AG04450 (cell line): ENCODE measurements around the gene TCF7L1. TPM values are rescaled to one million over a fixed set of nuclear protein-coding genes. Genes with fewer than 3 reads are reported as not detected.

Experiments used
- CTCF ChIA-PET: fragments of 300-600, 350-600 bp; formaldehyde crosslinking; extraction: SDS; loops from one replicate; lab custom pipeline; 2022; ENCODE audit warnings: antibody characterized with exemption, inconsistent platforms; lab: Charles Lee
- POLR2A ChIA-PET: fragments of 350-600 bp; formaldehyde crosslinking; extraction: SDS; loops from one replicate; lab custom pipeline; 2021; ENCODE audit warnings: antibody characterized with exemption, inconsistent platforms; lab: Yijun Ruan, JAX
- DNase-seq: peaks from one replicate; pipeline ENCODE4 v3.0.0-alpha.2; 2011; ENCODE audit warnings: low read depth, low spot score
- H3K27ac ChIP-seq: one replicate; pipeline ENCODE4 v1.5.1; 2012; ENCODE audit warnings: low read depth, low read length, control low read depth
- H3K27me3 ChIP-seq: one replicate; pipeline ENCODE4 v1.6.0; 2012; ENCODE audit warnings: low read length; ENCODE audit not compliant: control insufficient read depth, insufficient read depth
- H3K4me3 ChIP-seq: 2 replicates; pipeline ENCODE4 v1.5.1; 2011; ENCODE audit warnings: mild to moderate bottlenecking, low read depth, low read length, control low read depth
- H3K9me3 ChIP-seq: 2 replicates; pipeline ENCODE4 v1.5.1; 2012; ENCODE audit warnings: low read length; ENCODE audit not compliant: control insufficient read depth, insufficient read depth
- CTCF ChIP-seq: IDR thresholded peaks from 2 replicates; pipeline ENCODE4 v1.5.1; 2011; ENCODE audit warnings: low read depth, low read length, control low read depth, inconsistent platforms
- polyA plus RNA-seq: library from polyadenylated mRNA; depleted of rRNA; stranded (reverse); fragments of >200 nt; gene quantifications from 2 replicates; pipeline ENCODE4 v1.2.3, GENCODE V29; 2011

TCF7L1 gene
- polyA plus RNA-seq, 1 experiment = 2.7 TPM

GRCh38 chr2:85308896-85309555 lies 175.8 kb downstream of the TCF7L1 start:
- Histone ChIP-seq H3K27ac (peak overlapping the region; percentile 57), H3K9me3 (no peaks in the 10 kb centered on the region), H3K27me3 (no peaks in the 10 kb centered on the region), H3K4me3 (no peak overlapping the region)
- CTCF ChIA-PET = interaction anchor here (0.9 to 3.0 kb wide), 3 partner anchors 8 to 243 kb away, joined by 3 to 24 read pairs (median 8); no protein-coding TSS in a partner anchor
- POLR2A ChIA-PET = interaction anchor here (0.8 kb wide), 1 partner anchor 188 kb away, joined by 5 read pairs; no protein-coding TSS in a partner anchor
- DNase-seq = no peak
- TF ChIP-seq CTCF = no peak

GRCh38 chr2:85309699-85310321 lies 176.6 kb downstream of the TCF7L1 start:
- DNase-seq = no peak
- no peak for TF ChIP-seq CTCF
- CTCF ChIA-PET = interaction anchor here (0.9 to 3.0 kb wide), 3 partner anchors 9 to 243 kb away, joined by 3 to 24 read pairs (median 8); no protein-coding TSS in a partner anchor
- Histone ChIP-seq H3K9me3 (no peaks in the 10 kb centered on the region), H3K27me3 (no peaks in the 10 kb centered on the region), H3K4me3 (no peak overlapping the region), H3K27ac (peak overlapping the region; percentile 57)
- POLR2A ChIA-PET = interaction anchor here (0.8 to 1.2 kb wide), 2 partner anchors 188 to 229 kb away, joined by 4 to 5 read pairs; partner anchors contain the start of gene MAT2A

- no peak for DNase-seq
- Histone ChIP-seq H3K27ac (no peak overlapping the region), H3K27me3 (no peaks in the 10 kb centered on the region), H3K9me3 (no peaks in the 10 kb centered on the region), H3K4me3 (no peak overlapping the region)
- no peak for TF ChIP-seq CTCF
- ChIA-PET CTCF (interaction anchor here (2.8 to 3.0 kb wide), 2 partner anchors 10 to 244 kb away, joined by 8 to 24 read pairs; no protein-coding TSS in a partner anchor), POLR2A (interaction anchor here (1.2 kb wide), 1 partner anchor 228 kb away, joined by 4 read pairs; the partner anchor contains the start of gene MAT2A)
These were observed 177.1 kb downstream of the TCF7L1 start for GRCh38 chr2:85310330-85310729.

GRCh38 chr2:85312404-85312803 lies 179.2 kb downstream of the TCF7L1 start:
- Histone ChIP-seq H3K4me3 (no peak overlapping the region), H3K9me3 (no peaks in the 10 kb centered on the region), H3K27ac (peak overlapping the region; percentile 83), H3K27me3 (no peaks in the 10 kb centered on the region)
- peak; percentile 66 for DNase-seq
- no peak for TF ChIP-seq CTCF
- POLR2A ChIA-PET = interaction anchor here (0.7 to 1.6 kb wide), 5 partner anchors 12 to 125 kb away, joined by 3 to 6 read pairs (median 3); partner anchors contain the start of genes ELMOD3, RETSAT and TGOLN2
- CTCF ChIA-PET = interaction anchor here (1.2 to 1.3 kb wide), 2 partner anchors 13 to 239 kb away, joined by 3 to 4 read pairs; no protein-coding TSS in a partner anchor
